Retinal pigment epithelial cell (primary cell): ENCODE data around the gene PKP4.
A peak's percentile ranks its signal among the peaks of the same experiment; 100 is the strongest.

Experiments used
- DNase-seq: peaks from one replicate; pipeline ENCODE4 v3.0.0-alpha.2; 2010; ENCODE audit warnings: low read depth
- H3K4me3 ChIP-seq: 2 replicates; pipeline ENCODE4 v1.5.1; 2011; ENCODE audit warnings: mild to moderate bottlenecking, low read length, control low read depth, moderate library complexity
- CTCF ChIP-seq: conservative IDR thresholded peaks from 2 replicates; pipeline ENCODE4 v1.5.1; 2011; ENCODE audit warnings: low read depth, low read length, control low read depth, inconsistent platforms

PKP4 gene

GRCh38 chr2:158491072-158491471, 34.3 kb downstream of the PKP4 start:
- no peak for TF ChIP-seq CTCF
- no peak for DNase-seq

GRCh38 chr2:158493458-158493857, 36.7 kb downstream of the PKP4 start:
- no peak overlapping the region for H3K4me3 ChIP-seq
- TF ChIP-seq CTCF = no peak
- DNase-seq = no peak

More at GRCh38 chr2:158491072-158491471, 34.3 kb downstream of the PKP4 start:
- H3K4me3 ChIP-seq = no peak overlapping the region

- H3K4me3 ChIP-seq = no peak overlapping the region
- no peak for TF ChIP-seq CTCF
- DNase-seq = no peak
Measured at GRCh38 chr2:158495175-158495574, 38.4 kb downstream of the PKP4 start.

GRCh38 chr2:158496986-158497385, 40.2 kb downstream of the PKP4 start:
- H3K4me3 ChIP-seq = no peak overlapping the region
- no peak for TF ChIP-seq CTCF
- DNase-seq = no peak

GRCh38 chr2:158497486-158497885, 40.7 kb downstream of the PKP4 start:
- no peak overlapping the region for H3K4me3 ChIP-seq
- no peak for TF ChIP-seq CTCF
- peak; percentile 57 for DNase-seq

GRCh38 chr2:158498043-158498748, 41.4 kb downstream of the PKP4 start:
- no peak for DNase-seq
- TF ChIP-seq CTCF = no peak
- H3K4me3 ChIP-seq = no peak overlapping the region

- H3K4me3 ChIP-seq = no peak overlapping the region
- no peak for TF ChIP-seq CTCF
- no peak for DNase-seq
Measured at GRCh38 chr2:158498749-158499136, 42.0 kb downstream of the PKP4 start.
